ENCODE measurements around the gene UROC1.

Gene UROC1

GRCh38 chr3:126516152-126516935, 1.2 kb downstream of the UROC1 start:
- no peak for DNase-seq (ENCODE audit: low spot score)

GRCh38 chr3:126515066-126515706, 2.4 kb downstream of the UROC1 start:
- DNase-seq (ENCODE audit: low spot score) = no peak

GRCh38 chr3:126514161-126514560, 3.4 kb downstream of the UROC1 start:
- no peak for DNase-seq (ENCODE audit: low spot score)

- DNase-seq (ENCODE audit: low spot score) = no peak
Measured at GRCh38 chr3:126512916-126513650, 4.5 kb downstream of the UROC1 start.

GRCh38 chr3:126512026-126512425, 5.5 kb downstream of the UROC1 start:
- DNase-seq (ENCODE audit: low spot score) = no peak

DNA sequence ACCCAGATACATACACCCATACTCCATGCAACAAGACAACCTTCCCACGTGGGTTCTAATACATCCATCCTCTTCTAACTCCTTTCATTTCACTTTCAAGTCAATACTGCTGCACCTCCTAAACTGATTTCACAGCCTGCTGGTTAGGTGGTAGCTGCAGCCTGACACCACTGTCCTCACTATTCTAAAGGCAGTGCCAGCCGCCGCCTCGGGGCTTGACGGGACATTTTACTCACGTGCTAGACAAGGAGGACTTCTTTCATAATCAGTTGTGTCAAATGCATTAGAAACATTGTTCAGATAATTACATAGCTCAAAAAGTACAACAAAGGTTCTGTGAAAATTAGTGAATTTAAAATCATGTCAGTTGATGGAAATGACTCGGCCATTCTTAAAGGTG, 6.3 kb downstream of the UROC1 start:
- DNase-seq (ENCODE audit: low spot score) = no peak

DNA sequence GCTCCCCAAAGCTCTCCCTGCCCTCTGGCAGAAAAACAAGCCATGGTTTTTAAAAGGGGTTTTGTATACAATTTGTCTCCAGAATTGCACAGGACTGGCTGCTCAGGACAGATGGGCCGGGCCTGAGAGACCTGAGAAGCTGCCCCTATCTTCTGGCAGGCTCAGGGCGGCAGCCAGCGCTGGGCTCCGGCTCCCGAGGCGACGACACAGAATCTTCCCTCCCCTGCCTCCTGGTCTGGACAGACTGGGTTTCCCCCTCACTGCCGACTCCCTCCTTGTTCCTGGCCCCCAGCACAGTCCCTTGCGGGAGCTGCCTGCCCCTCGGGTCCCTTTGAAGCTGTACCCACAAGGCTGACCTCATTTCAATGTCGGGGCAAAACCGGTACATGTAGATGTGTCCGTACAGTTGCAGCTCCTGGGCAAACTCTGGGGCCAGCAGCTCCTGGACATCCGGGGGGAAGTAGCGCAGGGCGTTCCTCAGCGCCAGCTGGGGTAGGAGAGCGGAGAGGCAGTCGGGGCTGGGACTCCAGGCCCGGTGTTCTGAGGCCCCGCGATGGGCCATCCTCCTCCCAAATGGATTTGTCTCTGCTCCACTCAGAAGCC, 7.2 kb downstream of the UROC1 start:
- DNase-seq (ENCODE audit: low spot score) = no peak

GRCh38 chr3:126509597-126510307, 7.8 kb downstream of the UROC1 start:
- DNase-seq (ENCODE audit: low spot score) = no peak

GRCh38 chr3:126508564-126508964, 9.0 kb downstream of the UROC1 start:
- no peak for DNase-seq (ENCODE audit: low spot score)

DNA sequence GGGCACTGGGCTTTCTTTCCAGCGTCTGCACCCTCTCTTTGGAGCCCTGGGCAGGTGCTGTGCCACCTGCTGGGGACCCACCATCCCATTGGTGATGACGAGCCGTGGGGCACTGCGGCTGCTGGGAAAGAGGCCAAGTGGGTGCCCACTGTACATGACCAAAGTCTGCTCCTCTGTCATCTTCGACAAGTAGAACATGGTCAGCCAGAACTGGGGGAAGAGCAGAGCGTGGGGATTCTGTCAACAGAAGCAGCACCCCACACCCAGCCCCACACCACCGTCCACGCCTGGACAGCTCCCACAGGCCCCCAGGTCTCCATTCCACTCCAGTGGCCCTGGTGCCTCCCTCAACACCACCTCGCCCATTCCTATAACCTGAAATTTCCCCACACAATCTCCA, 9.7 kb downstream of the UROC1 start:
- no peak for DNase-seq (ENCODE audit: low spot score)

DNA sequence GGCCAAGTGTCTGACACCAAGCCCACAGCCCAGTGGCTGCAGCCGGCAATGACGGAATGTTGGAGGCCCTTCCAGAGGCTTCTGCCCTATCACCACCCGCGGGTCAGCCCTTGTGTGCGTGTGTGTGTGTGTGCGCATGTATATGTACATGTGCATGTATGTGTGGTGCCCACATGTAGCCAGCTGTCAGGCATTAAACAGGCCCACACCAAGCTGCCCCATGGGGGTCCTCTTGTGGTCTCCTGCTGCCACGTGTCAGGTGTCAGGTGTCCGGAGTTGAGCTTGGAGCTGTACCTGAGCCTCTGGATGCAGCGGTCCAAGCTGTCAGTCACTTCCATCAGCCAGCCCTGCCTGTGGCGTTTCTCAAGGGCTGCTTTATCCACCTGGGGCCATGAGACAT, 13.9 kb downstream of the UROC1 start:
- no peak for DNase-seq (ENCODE audit: low spot score)

- DNase-seq (ENCODE audit: low spot score) = no peak
Measured at GRCh38 chr3:126502656-126503055, 14.9 kb downstream of the UROC1 start.

- no peak for DNase-seq (ENCODE audit: low spot score)
Measured at GRCh38 chr3:126501736-126502135, 15.8 kb downstream of the UROC1 start.

GRCh38 chr3:126501054-126501453, 16.5 kb downstream of the UROC1 start:
- DNase-seq (ENCODE audit: low spot score) = no peak

DNA sequence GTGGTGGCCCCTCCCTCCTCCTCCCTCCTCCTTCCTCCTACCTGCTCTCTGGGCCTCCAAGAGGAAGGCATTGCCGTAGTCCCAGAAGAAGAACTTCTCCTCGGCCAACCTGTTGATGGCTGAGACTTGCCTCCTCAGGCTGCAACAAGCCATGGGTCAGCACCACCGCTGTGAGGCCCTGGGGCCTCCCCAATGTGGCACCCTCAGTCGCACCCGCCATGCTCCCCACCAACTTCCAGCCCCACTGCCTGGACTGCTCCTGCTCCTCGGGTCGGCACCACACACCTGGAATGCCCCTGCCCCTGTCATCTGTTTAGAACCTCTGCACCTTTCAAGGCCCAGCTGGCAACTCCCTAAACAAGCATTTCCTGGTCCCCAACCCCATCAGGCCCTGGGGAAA, 17.6 kb downstream of the UROC1 start:
- DNase-seq (ENCODE audit: low spot score) = no peak

GRCh38 chr3:126499401-126499800, 18.2 kb downstream of the UROC1 start:
- no peak for DNase-seq (ENCODE audit: low spot score)

- DNase-seq (ENCODE audit: low spot score) = no peak
Measured at GRCh38 chr3:126498929-126499328, 18.6 kb downstream of the UROC1 start.

DNA sequence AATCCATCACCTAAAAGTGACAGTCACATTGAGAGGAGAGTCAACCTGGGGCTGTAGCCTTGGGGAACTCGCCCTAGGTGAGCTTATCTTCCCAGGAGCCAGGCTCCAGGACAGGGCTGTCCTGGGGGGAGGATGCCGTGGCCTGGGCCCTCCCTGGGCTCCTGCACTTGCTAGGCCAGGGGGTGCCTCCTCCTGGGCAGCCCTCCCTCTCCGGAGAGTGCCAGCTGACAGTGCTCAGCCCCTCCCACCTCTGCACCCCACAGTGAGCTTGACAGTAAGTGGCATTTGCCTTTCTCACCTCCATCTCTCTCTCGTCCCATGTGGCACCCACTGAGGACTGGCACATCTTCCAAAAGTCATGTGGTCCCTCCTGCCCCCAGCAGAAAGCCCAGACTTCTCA, 19.1 kb downstream of the UROC1 start:
- no peak for DNase-seq (ENCODE audit: low spot score)

GRCh38 chr3:126497956-126498355, 19.6 kb downstream of the UROC1 start:
- no peak for DNase-seq (ENCODE audit: low spot score)

DNA sequence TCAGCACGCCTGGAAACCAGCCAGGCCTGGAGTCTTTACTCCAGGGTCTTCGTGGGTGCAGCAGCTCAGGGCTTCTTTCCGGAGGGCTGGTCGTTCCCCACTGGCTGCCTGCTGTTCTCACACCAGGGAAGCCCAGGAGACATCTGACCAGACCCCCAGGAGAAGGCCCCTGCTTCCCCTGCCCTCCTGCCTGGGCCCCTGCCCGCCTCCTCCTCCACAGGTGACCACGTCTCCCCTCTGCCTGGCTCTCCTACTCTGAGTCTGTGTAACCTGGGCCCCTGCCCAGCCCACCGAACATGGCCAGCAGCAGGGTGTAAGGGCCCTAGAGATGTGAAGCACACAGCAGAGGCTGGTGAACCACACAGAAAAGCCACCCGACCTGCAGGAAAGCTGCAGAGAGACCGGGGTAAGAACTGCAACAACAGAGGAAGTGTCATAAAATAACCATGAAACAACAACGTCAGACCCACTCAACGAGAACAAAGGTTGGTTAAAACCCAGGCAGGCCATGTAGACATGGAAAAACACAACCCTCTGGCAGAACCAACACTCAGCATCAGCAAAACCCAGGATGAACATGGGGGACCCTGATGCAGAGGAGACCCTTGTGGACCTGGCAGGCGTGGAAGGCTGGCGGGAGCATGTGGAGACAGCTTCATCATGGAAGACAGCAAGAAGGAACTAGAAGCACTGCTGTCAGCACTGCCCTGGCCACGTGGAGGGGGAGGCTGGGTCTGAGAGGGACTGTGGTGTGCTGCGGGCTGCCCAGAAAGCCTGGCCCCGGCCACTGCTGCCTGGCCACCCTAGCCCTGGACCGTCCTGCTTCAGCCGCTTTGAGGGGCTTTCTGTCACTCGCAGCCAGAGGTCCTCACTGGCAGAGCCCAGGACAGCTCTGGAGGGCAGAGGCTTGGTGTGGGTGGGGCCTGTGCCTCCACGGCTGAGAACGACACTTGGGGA, 20.4 kb downstream of the UROC1 start:
- no peak for DNase-seq (ENCODE audit: low spot score)

DNA sequence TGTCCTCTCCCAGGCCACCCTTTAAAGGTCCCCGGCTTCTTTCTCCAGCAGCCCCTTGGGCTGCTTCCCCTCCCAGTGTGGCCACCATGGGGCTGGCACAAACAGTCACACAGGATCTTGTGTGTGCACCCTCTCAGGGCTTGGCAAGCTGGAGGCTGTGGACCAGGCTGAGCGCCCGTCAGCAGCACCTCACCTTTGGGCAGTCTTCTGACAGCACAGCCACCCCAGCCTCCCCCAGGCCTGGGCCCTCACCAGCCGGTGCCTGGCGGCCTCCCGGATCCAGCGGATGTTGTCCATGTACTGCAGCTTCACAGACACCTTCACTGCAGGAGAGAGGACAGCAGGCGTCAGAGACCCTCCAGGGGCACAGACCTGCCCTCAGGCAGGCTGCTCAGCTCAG, 21.8 kb downstream of the UROC1 start:
- DNase-seq (ENCODE audit: low spot score) = no peak

Data from COLO829 (cell line).